ENCODE data around the gene DNAJC13.

DNA sequence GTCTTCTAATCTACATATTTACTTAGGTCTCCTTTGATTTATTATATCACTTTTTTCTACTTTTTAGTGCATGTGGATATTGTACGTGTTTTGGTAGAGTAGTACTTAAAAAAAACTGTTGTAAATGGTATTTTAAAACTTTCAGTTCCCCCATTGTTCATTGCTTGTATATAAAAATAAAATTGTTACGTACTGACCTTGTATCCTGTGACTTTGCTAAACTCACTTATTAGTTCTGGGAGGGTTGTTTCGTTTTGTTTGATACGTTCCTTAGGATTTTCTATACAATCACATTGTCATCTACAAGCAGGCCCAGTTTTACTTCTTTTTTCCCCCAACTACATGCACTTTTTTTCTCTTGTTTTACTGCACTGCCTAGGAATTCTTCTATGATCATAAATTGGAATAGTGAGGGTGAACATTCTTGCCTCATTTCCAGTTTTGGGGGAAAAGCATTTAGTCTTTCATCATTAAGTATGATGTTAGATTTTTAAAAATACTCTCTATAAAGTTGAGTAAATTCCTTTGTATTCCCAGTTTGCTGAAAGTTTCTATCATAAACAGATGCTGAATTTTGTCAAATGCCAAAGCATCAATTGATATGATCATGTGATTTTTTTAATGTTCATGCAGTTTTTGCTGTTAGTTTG is 146.2 kb downstream of the DNAJC13 start:
- TF ChIP-seq, protein P1, sequence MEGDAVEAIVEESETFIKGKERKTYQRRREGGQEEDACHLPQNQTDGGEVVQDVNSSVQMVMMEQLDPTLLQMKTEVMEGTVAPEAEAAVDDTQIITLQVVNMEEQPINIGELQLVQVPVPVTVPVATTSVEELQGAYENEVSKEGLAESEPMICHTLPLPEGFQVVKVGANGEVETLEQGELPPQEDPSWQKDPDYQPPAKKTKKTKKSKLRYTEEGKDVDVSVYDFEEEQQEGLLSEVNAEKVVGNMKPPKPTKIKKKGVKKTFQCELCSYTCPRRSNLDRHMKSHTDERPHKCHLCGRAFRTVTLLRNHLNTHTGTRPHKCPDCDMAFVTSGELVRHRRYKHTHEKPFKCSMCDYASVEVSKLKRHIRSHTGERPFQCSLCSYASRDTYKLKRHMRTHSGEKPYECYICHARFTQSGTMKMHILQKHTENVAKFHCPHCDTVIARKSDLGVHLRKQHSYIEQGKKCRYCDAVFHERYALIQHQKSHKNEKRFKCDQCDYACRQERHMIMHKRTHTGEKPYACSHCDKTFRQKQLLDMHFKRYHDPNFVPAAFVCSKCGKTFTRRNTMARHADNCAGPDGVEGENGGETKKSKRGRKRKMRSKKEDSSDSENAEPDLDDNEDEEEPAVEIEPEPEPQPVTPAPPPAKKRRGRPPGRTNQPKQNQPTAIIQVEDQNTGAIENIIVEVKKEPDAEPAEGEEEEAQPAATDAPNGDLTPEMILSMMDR (IDR thresholded peaks at IDR 0.05): no peak
- no peak for TF ChIP-seq POLR2A (IDR thresholded peaks at IDR 0.05)
